ENCODE measurements around the gene TAS1R2. TPM values are rescaled to one million over a fixed set of nuclear protein-coding genes. Genes with fewer than 3 reads are reported as not detected.

The TAS1R2 gene
- total and polyA plus RNA-seq, 2 of the 13 experiments (the other 11 are each of a cell fraction or from before 2014, with no cell fraction given) = not detected

DNA sequence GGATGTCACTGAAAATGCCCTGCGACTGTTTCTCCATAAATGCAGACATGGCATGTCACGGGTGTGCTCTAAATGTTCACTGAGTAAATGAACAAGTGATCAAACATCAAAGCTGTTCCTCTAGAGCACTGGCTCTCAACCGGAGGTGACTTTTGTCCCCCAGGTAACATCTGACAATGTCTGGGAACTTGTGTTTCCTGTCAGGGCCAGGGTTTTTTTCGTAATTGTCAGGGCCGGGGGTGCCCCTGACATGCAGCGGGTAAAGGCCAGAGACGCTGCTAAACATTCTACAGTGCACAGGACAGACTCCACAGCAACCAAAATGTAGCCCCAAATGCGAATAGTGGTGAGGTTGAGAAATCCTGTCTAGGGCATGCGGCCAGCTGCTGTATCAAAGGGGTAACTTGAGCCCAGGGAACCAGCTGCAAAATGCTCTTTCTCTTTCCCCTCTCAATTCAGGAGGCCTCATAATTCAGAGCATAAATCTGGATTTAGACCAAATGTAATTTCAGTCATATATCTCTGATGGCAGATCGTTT, 40.9 kb upstream of the TAS1R2 start (continued):
- no peak for TF ChIP-seq SNAPC2 (CRISPR knock-in tag; IDR thresholded peaks at IDR 0.05)
- 0 out of 2 replicates have a peak, but pooled peaks have one; percentile 43 for TF ChIP-seq ZSCAN9 (CRISPR knock-in tag; IDR thresholded peaks at IDR 0.05; ENCODE audit: borderline replicate concordance)
- TF ChIP-seq POLR2A (IDR thresholded peaks at IDR 0.05; ENCODE audit: insufficient read depth in 1 of 2, low read depth in 2 of 2, low read length in 2 of 2) = peak in 1 of 2 experiments; percentile 35; a peak in 1 of 4 replicates
- TF ChIP-seq, protein P1, sequence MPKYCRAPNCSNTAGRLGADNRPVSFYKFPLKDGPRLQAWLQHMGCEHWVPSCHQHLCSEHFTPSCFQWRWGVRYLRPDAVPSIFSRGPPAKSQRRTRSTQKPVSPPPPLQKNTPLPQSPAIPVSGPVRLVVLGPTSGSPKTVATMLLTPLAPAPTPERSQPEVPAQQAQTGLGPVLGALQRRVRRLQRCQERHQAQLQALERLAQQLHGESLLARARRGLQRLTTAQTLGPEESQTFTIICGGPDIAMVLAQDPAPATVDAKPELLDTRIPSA (CRISPR knock-in tag; IDR thresholded peaks at IDR 0.05; ENCODE audit: borderline replicate concordance) = no peak
- TF ChIP-seq, protein P2, sequence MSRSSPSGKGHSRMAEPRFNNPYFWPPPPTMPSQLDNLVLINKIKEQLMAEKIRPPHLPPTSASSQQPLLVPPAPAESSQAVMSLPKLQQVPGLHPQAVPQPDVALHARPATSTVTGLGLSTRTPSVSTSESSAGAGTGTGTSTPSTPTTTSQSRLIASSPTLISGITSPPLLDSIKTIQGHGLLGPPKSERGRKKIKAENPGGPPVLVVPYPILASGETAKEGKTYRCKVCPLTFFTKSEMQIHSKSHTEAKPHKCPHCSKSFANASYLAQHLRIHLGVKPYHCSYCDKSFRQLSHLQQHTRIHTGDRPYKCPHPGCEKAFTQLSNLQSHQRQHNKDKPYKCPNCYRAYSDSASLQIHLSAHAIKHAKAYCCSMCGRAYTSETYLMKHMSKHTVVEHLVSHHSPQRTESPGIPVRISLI (CRISPR knock-in tag; IDR thresholded peaks at IDR 0.05; ENCODE audit: borderline replicate concordance) = peak; percentile 95
- no peak for TF ChIP-seq FOXA1 (IDR thresholded peaks at IDR 0.05)
- peak; percentile 67 for TF ChIP-seq FOXA1 (CRISPR knock-in tag; IDR thresholded peaks at IDR 0.05)
- 0 out of 2 replicates have a peak, but pooled peaks have one; percentile 38 for TF ChIP-seq POLR2G (IDR thresholded peaks at IDR 0.05; ENCODE audit: low read depth, low read length)
- TF ChIP-seq ZNF777 (CRISPR knock-in tag; IDR thresholded peaks at IDR 0.05) = no peak
- TF ChIP-seq AGO2 (optimal IDR thresholded peaks at IDR 0.05; ENCODE audit: low read depth, low read length) = no peak
- TF ChIP-seq SP140L (CRISPR knock-in tag; IDR thresholded peaks at IDR 0.05; ENCODE audit: borderline replicate concordance) = no peak
- peak; percentile 84; the same call in 1 of the 2 replicates for TF ChIP-seq FOXO1 (CRISPR knock-in tag; IDR thresholded peaks at IDR 0.05)
- TF ChIP-seq SIX1 (CRISPR knock-in tag; IDR thresholded peaks at IDR 0.05; ENCODE audit: borderline replicate concordance) = peak; percentile 61; the same call in 1 of the 2 replicates
- TF ChIP-seq RAD21 (CRISPR knock-in tag; IDR thresholded peaks at IDR 0.05) = no peak
- peak; percentile 23; the same call in 1 of the 2 replicates for TF ChIP-seq ZBTB21 (CRISPR knock-in tag; IDR thresholded peaks at IDR 0.05)
- no peak for TF ChIP-seq THYN1 (CRISPR knock-in tag; IDR thresholded peaks at IDR 0.05; ENCODE audit: borderline replicate concordance, low read depth)
- TF ChIP-seq SMAD3 (CRISPR knock-in tag; IDR thresholded peaks at IDR 0.05) = peak; percentile 40; the same call in 1 of the 2 replicates
- TF ChIP-seq, protein P3, sequence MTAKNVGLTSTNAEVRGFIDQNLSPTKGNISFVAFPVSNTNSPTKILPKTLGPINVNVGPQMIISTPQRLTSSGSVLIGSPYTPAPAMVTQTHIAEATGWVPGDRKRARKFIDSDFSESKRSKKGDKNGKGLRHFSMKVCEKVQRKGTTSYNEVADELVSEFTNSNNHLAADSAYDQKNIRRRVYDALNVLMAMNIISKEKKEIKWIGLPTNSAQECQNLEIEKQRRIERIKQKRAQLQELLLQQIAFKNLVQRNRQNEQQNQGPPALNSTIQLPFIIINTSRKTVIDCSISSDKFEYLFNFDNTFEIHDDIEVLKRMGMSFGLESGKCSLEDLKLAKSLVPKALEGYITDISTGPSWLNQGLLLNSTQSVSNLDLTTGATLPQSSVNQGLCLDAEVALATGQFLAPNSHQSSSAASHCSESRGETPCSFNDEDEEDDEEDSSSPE (CRISPR knock-in tag; IDR thresholded peaks at IDR 0.05) = no peak
- TF ChIP-seq ZNF264 (CRISPR knock-in tag; IDR thresholded peaks at IDR 0.05) = peak; percentile 74; the same call in 1 of the 2 replicates
- no peak for TF ChIP-seq ZBTB1 (CRISPR knock-in tag; IDR thresholded peaks at IDR 0.05; ENCODE audit: borderline replicate concordance)
- no peak for TF ChIP-seq HMGA1 (CRISPR knock-in tag; conservative IDR thresholded peaks at IDR 0.05)
- peak; percentile 49; the same call in 1 of the 2 replicates for TF ChIP-seq SP5 (CRISPR knock-in tag; IDR thresholded peaks at IDR 0.05; ENCODE audit: borderline replicate concordance, low read depth)
- TF ChIP-seq HNRNPL (IDR thresholded peaks at IDR 0.05; ENCODE audit: low read depth, low read length) = no peak
- TF ChIP-seq, protein P4, sequence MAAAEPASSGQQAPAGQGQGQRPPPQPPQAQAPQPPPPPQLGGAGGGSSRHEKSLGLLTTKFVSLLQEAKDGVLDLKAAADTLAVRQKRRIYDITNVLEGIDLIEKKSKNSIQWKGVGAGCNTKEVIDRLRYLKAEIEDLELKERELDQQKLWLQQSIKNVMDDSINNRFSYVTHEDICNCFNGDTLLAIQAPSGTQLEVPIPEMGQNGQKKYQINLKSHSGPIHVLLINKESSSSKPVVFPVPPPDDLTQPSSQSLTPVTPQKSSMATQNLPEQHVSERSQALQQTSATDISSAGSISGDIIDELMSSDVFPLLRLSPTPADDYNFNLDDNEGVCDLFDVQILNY (CRISPR knock-in tag; conservative IDR thresholded peaks at IDR 0.05) = no peak
- TF ChIP-seq ISX (CRISPR knock-in tag; conservative IDR thresholded peaks at IDR 0.05) = no peak
- no peak for TF ChIP-seq ZNF790 (CRISPR knock-in tag; IDR thresholded peaks at IDR 0.05; ENCODE audit: borderline replicate concordance)
- peak in 1 of 2 experiments; percentile 78; a peak in 2 of 4 replicates for TF ChIP-seq EP300 (IDR thresholded peaks at IDR 0.05; ENCODE audit: low read depth in 2 of 2, low read length in 2 of 2)
- TF ChIP-seq EP300 (CRISPR knock-in tag; IDR thresholded peaks at IDR 0.05; ENCODE audit: borderline replicate concordance) = peak; percentile 65; the same call in 1 of the 2 replicates
- TF ChIP-seq ARNTL (CRISPR knock-in tag; IDR thresholded peaks at IDR 0.05) = peak; percentile 91

Data from HepG2 (cell line).